Chondrocyte (in vitro differentiated cells): Measurements from ENCODE around the gene PGM1. TPM values are rescaled to one million over a fixed set of nuclear protein-coding genes. Genes with fewer than 3 reads are reported as not detected.

Experiments used
- DNase-seq: peaks from one replicate; pipeline ENCODE4 v3.0.0; 2021; ENCODE audit warnings: mixed read lengths, low spot score
- H3K27ac Mint-ChIP-seq: one replicate; pipeline ENCODE4 v1.8.0; 2021; ENCODE audit warnings: mild to moderate bottlenecking, moderate library complexity, mixed read lengths; ENCODE audit not compliant: unreplicated experiment
- H3K27me3 Mint-ChIP-seq: 2 replicates; pipeline ENCODE4 v1.8.0; 2021; ENCODE audit warnings: low read depth, mixed read lengths
- H3K36me3 Mint-ChIP-seq: 2 replicates; pipeline ENCODE4 v1.8.0; 2021; ENCODE audit warnings: low read depth, mixed read lengths
- H3K4me1 Mint-ChIP-seq: 2 replicates; pipeline ENCODE4 v1.8.0; 2021; ENCODE audit warnings: low read depth, mild to moderate bottlenecking, mixed read lengths
- H3K4me3 Mint-ChIP-seq: one replicate; pipeline ENCODE4 v1.8.0; 2021; ENCODE audit warnings: mild to moderate bottlenecking, moderate library complexity, mixed read lengths; ENCODE audit not compliant: unreplicated experiment
- H3K9me3 Mint-ChIP-seq: 2 replicates; pipeline ENCODE4 v1.8.0; 2021; ENCODE audit warnings: low read depth, mixed read lengths
- total RNA-seq: library from RNA; stranded (reverse); gene quantifications from 3 replicates; pipeline ENCODE4 v1.2.1, GENCODE V29; 2021
- TF ChIP-seq, protein P1 (sequence below): fragments of 200-600 bp; sonication (generic); IDR thresholded peaks from 2 replicates; pipeline ENCODE4 v1.5.0; 2021; ENCODE audit warnings: antibody characterized with exemption, mild to moderate bottlenecking, moderate library complexity

Gene PGM1
- total RNA-seq, 1 donor from 2014 or later: 111 TPM

DNA sequence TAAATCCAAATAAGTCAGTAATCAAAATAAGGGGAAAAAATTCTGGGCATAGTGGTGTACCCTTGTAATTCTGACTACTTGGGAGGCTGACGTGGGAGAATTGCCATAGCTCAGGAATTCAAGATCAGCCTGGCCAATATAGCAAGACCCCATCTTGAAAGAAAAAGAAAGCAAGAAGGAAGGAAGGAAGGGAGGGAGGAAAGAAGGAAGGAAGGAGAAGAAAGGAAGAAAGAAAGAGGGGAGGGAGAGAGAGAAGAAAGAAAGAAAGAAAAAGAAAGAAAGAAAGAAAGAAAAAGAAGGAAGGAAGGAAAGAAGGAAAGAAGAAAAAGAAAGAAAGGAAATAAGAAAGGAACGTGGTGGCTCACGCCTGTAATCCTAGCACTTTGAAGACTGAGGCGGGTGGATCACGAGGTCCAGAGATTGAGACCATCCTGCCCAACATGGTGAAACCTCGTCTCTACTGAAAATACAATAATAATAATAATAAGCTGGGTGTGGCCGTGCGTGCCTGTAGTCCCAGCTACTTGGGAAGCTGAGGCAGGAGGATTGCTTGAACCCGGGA, 116.1 kb downstream of the PGM1 start:
- no peaks in the 10 kb centered on the region for H3K27me3 Mint-ChIP-seq
- TF ChIP-seq, protein P1, sequence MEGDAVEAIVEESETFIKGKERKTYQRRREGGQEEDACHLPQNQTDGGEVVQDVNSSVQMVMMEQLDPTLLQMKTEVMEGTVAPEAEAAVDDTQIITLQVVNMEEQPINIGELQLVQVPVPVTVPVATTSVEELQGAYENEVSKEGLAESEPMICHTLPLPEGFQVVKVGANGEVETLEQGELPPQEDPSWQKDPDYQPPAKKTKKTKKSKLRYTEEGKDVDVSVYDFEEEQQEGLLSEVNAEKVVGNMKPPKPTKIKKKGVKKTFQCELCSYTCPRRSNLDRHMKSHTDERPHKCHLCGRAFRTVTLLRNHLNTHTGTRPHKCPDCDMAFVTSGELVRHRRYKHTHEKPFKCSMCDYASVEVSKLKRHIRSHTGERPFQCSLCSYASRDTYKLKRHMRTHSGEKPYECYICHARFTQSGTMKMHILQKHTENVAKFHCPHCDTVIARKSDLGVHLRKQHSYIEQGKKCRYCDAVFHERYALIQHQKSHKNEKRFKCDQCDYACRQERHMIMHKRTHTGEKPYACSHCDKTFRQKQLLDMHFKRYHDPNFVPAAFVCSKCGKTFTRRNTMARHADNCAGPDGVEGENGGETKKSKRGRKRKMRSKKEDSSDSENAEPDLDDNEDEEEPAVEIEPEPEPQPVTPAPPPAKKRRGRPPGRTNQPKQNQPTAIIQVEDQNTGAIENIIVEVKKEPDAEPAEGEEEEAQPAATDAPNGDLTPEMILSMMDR: no peak
- DNase-seq: no peak
- H3K4me1 Mint-ChIP-seq: peaks cover 49% of the 10 kb centered on the region
- no peak overlapping the region for H3K27ac Mint-ChIP-seq
- no peaks in the 10 kb centered on the region for H3K36me3 Mint-ChIP-seq
- H3K9me3 Mint-ChIP-seq: no peaks in the 10 kb centered on the region
- no peak overlapping the region for H3K4me3 Mint-ChIP-seq

Other genes with a start within 250 kb of the PGM1 start
- gene ALG6, start 225.8 kb upstream of the PGM1 start, total RNA-seq: 7.5 to 11.6 TPM (median 8.5 TPM) in 3 replicates
- 12.7 to 19.7 TPM (median 15.6 TPM) in 3 replicates for gene ITGB3BP, start 70.2 kb upstream of the PGM1 start, total RNA-seq
- 3.8 to 8.9 TPM (median 4.1 TPM) in 3 replicates for gene EFCAB7, start 69.9 kb upstream of the PGM1 start, total RNA-seq
- 75.2 to 131 TPM (median 123 TPM) in 3 replicates for gene ROR1, start 180.6 kb downstream of the PGM1 start, total RNA-seq